A673 (cell line): ENCODE results near the gene SFN.

Source experiments
- EZH2 ChIP-seq: fragments of 200-600 bp; sonication (generic); IDR thresholded peaks from 2 replicates; pipeline ENCODE4 v1.6.1; 2017; ENCODE audit warnings: borderline replicate concordance, low read depth, mild to moderate bottlenecking, mixed read lengths, antibody characterized with exemption, low read length; ENCODE audit not compliant: poor library complexity, severe bottlenecking
- TF ChIP-seq, protein P1 (sequence below): fragments of 300-800, 200-600 bp; sonication (generic); conservative IDR thresholded peaks from 2 replicates; pipeline ENCODE4 v1.5.1; 2017; ENCODE audit warnings: low read depth, mild to moderate bottlenecking, antibody characterized with exemption, low read length, moderate library complexity, mixed read lengths

DNA sequence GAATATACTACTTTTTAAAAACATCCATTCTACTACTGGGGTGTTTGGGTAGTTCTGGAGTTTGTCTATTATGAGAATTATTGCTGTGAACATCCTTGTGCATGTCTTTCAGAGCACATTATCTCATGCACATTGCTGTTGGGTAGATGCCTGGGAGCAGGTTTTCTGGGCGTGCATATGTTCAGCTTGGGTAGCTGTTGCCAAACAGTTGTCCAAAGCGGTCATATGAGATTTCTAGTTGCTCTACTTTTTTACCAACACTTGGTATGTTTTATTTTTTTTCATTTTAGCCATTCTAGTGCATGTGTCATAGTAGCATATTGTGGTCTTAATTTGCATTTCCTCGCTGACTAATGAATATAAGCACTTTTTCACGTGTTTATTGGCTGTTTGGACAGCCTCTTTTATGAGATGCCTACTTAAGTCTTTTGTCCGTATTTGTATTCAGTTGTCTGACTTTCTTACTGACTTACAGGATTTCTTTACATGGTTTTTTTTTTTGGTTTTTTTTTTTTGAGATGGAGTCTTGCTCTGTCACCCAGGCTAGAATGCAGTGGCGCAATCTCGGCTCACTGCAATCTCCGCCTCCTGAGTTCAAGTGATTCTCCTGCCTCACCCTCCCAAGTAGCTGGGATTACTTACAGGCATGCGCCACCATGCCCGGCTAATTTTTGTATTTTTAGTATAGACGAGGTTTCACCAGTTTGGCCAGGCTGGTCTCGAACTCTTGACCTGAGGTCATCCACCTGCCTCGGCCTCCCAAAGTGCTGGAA is 18.3 kb upstream of the SFN start:
- TF ChIP-seq EZH2: no peak
- TF ChIP-seq, protein P1, sequence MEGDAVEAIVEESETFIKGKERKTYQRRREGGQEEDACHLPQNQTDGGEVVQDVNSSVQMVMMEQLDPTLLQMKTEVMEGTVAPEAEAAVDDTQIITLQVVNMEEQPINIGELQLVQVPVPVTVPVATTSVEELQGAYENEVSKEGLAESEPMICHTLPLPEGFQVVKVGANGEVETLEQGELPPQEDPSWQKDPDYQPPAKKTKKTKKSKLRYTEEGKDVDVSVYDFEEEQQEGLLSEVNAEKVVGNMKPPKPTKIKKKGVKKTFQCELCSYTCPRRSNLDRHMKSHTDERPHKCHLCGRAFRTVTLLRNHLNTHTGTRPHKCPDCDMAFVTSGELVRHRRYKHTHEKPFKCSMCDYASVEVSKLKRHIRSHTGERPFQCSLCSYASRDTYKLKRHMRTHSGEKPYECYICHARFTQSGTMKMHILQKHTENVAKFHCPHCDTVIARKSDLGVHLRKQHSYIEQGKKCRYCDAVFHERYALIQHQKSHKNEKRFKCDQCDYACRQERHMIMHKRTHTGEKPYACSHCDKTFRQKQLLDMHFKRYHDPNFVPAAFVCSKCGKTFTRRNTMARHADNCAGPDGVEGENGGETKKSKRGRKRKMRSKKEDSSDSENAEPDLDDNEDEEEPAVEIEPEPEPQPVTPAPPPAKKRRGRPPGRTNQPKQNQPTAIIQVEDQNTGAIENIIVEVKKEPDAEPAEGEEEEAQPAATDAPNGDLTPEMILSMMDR: no peak
